Measurements from ENCODE around the gene PRMT1. TPM values are rescaled to one million over a fixed set of nuclear protein-coding genes. Genes with fewer than 3 reads are reported as not detected.

PRMT1 gene
- total RNA-seq, 4 donors from 2014 or later, result 46.9 to 185 (median 80.0) TPM

- no peaks in the 10 kb centered on the region for H3K9me3 ChIP-seq
- peaks cover 0 to 31% (median 0%) of the 10 kb centered on the region in 3 donors for H3K36me3 ChIP-seq
- DNase-seq, result peak in 1 of 3 donors; percentile 44
- peak overlapping the region in 1 of 4 donors; percentile 94 for H3K27ac ChIP-seq
- H3K4me1 ChIP-seq, result peaks cover 0 to 40% (median 17%) of the 10 kb centered on the region in 4 donors
- H3K4me3 ChIP-seq, result no peak overlapping the region
- TF ChIP-seq POLR2A (IDR thresholded peaks at IDR 0.05), result no peak
- H3K27me3 ChIP-seq, result no peaks in the 10 kb centered on the region
Observed at GRCh38 chr19:49678985-49679770, 2.1 kb downstream of the PRMT1 start.

GRCh38 chr19:49679771-49680413, 2.8 kb downstream of the PRMT1 start:
- Histone ChIP-seq H3K36me3 (peaks cover 0 to 36% (median 0%) of the 10 kb centered on the region in 3 donors), H3K27me3 (no peaks in the 10 kb centered on the region), H3K4me1 (peaks cover 0 to 40% (median 17%) of the 10 kb centered on the region in 4 donors), H3K27ac (peak overlapping the region; percentile 18 to 94 (median 54)), H3K9me3 (no peaks in the 10 kb centered on the region), H3K4me3 (no peak overlapping the region)
- no peak for TF ChIP-seq POLR2A (IDR thresholded peaks at IDR 0.05)
- DNase-seq, result no peak

- H3K4me1 ChIP-seq, result peaks cover 0 to 39% (median 17%) of the 10 kb centered on the region in 4 donors
- no peaks in the 10 kb centered on the region for H3K27me3 ChIP-seq
- H3K9me3 ChIP-seq, result no peaks in the 10 kb centered on the region
- peak; percentile 81 to 95 (median 94) for DNase-seq
- peak; percentile 98 to 100 (median 98) for TF ChIP-seq CTCF (IDR thresholded peaks at IDR 0.05)
- no peak for TF ChIP-seq POLR2A (IDR thresholded peaks at IDR 0.05)
- peaks cover 0 to 44% (median 0%) of the 10 kb centered on the region in 3 donors for H3K36me3 ChIP-seq
- peak overlapping the region; percentile 18 to 72 (median 54) for H3K27ac ChIP-seq
- H3K4me3 ChIP-seq, result peak overlapping the region in 3 of 4 donors; percentile 28 to 43 (median 34)
Observed at GRCh38 chr19:49680421-49681351, 3.6 kb downstream of the PRMT1 start.

- peaks cover 0 to 55% (median 0%) of the 10 kb centered on the region in 3 donors for H3K36me3 ChIP-seq
- TF ChIP-seq CTCF (IDR thresholded peaks at IDR 0.05) (no peak), POLR2A (IDR thresholded peaks at IDR 0.05) (no peak)
- DNase-seq, result no peak
- H3K27me3 ChIP-seq, result no peaks in the 10 kb centered on the region
- H3K9me3 ChIP-seq, result no peaks in the 10 kb centered on the region
- H3K27ac ChIP-seq, result no peak overlapping the region
- H3K4me1 ChIP-seq, result peaks cover 0 to 35% (median 17%) of the 10 kb centered on the region in 4 donors
- no peak overlapping the region for H3K4me3 ChIP-seq
Observed at GRCh38 chr19:49681830-49682229, 4.8 kb downstream of the PRMT1 start.

GRCh38 chr19:49682274-49682673, 5.2 kb downstream of the PRMT1 start:
- no peak overlapping the region for H3K27ac ChIP-seq
- no peak for DNase-seq
- H3K9me3 ChIP-seq, result no peaks in the 10 kb centered on the region
- H3K36me3 ChIP-seq, result peaks cover 0 to 59% (median 0%) of the 10 kb centered on the region in 3 donors
- peaks cover 0 to 35% (median 17%) of the 10 kb centered on the region in 4 donors for H3K4me1 ChIP-seq
- TF ChIP-seq CTCF (IDR thresholded peaks at IDR 0.05) (no peak), POLR2A (IDR thresholded peaks at IDR 0.05) (no peak)
- H3K27me3 ChIP-seq, result no peaks in the 10 kb centered on the region
- no peak overlapping the region for H3K4me3 ChIP-seq

- peaks cover 0 to 22% (median 13%) of the 10 kb centered on the region in 4 donors for H3K4me1 ChIP-seq
- no peaks in the 10 kb centered on the region for H3K9me3 ChIP-seq
- peaks cover 0 to 70% (median 0%) of the 10 kb centered on the region in 3 donors for H3K36me3 ChIP-seq
- no peaks in the 10 kb centered on the region for H3K27me3 ChIP-seq
- TF ChIP-seq POLR2A (IDR thresholded peaks at IDR 0.05) (no peak), CTCF (IDR thresholded peaks at IDR 0.05) (no peak)
- H3K4me3 ChIP-seq, result no peak overlapping the region
- DNase-seq, result no peak
- no peak overlapping the region for H3K27ac ChIP-seq
Observed at GRCh38 chr19:49683814-49684250, 6.8 kb downstream of the PRMT1 start.

All from Peyer's patch (tissue), 4 donors.